Activated CD4-positive, CD25-positive, alpha-beta regulatory T cell (primary cell): ENCODE measurements around the gene LCN15.
"Not testable (repeated sequence)": the region's sequence is repeated elsewhere in the genome, so short reads cannot be mapped to it uniquely, and the experiment has no call there.

ENCODE experiments used
- DNase-seq, 4 experiments: peaks; one replicate each; lab custom pipeline; 2025; lab: John Stamatoyannopoulos, UW

The LCN15 gene

DNA sequence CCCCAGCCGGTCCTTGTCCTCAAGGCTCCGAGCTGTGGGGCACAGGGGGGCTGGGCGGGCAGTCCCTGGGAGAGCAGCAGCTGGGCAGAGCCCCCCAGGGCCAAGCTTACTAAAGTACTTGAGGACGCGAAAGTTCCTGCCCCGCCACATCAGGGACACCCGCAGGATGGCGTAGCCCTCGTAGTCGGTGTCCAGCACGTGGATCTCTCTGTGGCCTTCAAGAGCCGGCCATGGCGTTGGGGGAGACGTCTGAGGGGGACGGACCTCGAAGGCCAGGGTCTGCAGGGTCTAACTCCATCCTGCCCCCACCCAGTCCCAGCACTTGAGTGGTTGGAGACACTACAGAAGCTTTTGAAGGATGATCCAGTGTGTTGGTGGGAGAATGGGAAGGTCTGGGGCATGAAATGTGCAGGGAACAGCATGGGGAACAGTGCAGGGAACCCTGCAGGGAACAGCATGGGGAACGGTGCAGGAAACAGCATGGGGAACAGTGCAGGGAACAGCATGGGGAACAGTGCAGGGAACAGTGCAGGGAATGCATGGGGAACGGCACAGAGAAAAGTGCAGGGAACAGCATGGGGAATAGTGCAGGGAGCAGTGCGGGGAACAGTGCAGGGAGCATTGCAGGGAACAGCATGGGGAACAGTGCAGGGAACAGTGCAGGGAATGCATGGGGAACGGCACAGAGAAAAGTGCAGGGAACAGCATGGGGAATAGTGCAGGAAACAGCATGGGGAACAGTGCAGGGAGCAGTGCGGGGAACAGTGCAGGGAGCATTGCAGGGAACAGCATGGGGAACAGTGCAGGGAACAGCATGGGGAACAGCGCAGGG lies 8.8 kb downstream of the LCN15 start:
- not testable (repeated sequence) for DNase-seq

DNA sequence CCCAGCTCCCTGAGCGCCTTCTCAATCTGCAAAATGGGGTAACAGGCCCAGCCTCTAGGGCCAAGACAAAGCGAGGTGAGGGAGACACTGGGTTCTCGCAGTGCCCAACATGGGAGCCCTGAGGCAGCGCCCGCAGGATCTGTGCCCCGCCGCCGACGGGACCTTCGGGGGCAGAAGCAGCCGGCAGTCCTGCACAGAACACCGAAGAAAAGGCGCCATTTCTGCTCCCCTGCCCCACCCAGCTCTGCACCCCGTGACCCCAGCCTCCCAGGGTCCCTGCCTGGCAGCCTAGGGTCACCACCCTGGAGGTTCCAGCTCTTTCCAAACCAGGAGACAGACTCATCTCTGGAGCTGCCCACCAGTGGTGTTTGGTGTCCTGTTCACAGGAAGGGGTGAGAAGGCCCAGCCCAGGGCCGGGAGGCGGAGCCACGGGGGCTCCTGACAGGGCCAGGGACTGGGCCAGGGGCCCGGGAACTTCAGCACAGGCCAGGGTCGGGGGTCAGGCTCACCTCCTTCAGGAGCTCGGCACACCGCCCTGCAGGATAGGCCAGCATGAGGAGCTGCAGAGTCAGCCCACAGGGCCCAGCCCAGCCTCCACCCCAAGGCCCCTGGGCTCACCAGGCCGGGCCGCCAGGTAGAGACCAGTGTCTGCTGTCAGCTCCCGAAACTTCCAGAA lies 9.6 kb downstream of the LCN15 start:
- no peak for DNase-seq

DNA sequence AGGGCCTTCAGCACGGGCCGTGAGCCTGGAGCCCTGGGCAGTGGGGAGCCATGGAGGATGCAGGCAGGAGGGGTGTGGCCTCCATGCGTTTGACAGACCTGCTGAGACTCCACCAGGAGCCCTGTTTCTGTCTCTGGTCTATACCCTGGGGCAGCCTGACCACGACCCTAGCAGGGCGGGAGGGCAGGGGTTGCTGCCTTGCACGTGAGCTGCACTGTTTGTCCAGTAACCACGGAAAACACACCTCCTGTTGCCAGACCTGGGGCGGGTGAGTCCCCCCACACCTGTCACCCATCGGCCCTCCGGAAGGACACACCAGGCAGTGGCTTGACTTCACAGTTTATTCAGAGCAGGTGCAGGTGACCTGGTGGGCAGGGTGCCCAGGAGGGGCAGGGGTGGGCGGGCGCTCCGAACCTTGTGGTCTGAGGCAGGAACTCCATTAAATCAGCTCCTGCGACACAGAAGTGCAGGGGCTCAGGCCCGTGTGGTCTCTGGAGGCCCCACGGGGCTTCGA lies 10.2 kb downstream of the LCN15 start:
- no peak for DNase-seq

- no peak for DNase-seq
Observed at GRCh38 chr9:136753371-136754058, 10.8 kb downstream of the LCN15 start.

- DNase-seq, result no peak
Observed at GRCh38 chr9:136751814-136752213, 12.5 kb downstream of the LCN15 start.

DNA sequence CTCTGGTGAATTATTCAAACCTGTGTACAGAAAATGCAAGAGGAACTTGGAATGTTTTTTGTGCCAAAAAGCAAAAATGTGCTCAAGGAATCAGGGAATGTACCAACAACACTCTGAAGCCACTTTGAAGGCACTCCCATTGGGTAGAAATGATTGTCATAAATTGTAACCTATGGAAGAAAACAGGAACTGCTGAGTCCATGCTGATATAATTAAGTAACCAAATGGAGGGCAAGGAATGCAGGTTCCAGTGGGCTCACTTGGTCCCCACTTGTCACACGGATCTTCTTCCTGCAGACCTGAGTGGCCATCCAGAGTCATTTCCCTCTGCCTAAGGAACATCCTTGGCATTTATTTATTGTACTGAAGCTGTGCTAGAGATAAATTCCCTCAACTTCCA lies 13.1 kb downstream of the LCN15 start:
- DNase-seq, result no peak

- DNase-seq, result no peak
Observed at GRCh38 chr9:136750526-136750925, 13.8 kb downstream of the LCN15 start.

GRCh38 chr9:136748666-136749611 lies 15.4 kb downstream of the LCN15 start:
- no peak for DNase-seq

GRCh38 chr9:136748201-136748600 lies 16.1 kb downstream of the LCN15 start, which contains the start of gene LCN6:
Gene LCN6, minus strand, starts transcription at chr9:136748525. Its CDS starts 42 bp downstream, at chr9:136748483.
- no peak for DNase-seq

DNA sequence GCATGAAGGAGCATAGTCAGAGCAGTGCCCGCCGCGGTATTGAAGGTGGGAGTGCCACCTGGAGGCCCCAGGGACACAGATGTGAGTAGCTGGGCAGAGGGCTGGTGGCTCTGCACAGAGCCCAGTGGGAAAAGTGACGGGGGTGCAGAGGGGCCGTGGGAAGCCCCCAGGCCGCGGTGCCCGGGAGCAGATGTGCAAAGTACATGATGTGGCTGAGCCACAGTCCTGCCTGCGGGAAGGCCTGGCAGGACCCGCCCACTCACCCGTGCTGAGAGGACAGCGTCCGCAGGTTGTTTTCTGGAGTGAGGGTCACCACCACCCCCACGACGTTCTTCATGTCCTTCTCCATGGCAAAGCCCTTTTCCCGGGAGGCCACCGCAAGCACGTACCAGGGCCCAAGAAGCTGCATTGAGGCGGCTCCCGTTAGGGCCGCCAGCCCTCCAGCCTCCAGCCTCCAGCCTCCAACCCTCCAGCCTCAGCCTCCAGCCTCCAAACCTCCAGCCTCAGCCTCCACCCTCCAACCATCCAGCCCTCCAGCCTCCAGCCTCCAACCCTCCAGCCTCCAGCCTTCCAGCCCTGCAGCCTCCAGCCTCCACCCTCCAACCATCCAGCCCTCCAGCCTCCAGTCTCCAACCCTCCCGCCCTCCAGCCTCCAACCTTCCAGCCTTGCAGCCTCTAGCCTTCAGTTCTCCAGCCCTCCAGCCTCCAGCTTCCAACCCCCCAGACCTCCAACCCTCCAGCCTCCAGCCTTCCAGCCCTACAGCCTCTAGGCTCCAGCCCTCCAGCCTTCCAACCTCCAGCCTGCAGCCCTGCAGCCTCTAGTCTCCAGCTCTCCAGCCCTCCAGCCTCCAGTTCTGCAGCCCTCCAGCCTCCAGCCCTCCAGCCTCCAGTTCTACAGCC lies 16.9 kb downstream of the LCN15 start:
- DNase-seq, result no peak

DNA sequence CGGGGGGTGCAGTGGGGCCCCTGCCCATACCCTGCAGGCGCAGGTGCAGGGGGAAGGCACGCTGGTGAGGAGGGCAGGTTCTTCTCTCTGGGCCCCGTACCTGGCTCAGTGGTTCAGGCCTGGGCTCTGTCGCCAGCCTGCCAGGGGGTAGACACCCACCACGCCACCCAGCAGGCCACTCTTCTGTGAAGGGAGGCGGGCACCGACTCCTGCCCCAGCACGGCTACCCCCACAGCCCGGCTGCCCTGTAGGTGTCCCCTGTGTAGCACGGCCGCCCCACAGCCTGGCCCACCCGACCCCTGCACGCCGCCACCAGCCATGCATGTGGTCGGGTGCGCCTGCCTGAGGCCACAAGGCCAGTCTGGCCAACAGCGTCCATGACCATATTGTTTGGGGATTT lies 17.7 kb downstream of the LCN15 start:
- no peak for DNase-seq

DNA sequence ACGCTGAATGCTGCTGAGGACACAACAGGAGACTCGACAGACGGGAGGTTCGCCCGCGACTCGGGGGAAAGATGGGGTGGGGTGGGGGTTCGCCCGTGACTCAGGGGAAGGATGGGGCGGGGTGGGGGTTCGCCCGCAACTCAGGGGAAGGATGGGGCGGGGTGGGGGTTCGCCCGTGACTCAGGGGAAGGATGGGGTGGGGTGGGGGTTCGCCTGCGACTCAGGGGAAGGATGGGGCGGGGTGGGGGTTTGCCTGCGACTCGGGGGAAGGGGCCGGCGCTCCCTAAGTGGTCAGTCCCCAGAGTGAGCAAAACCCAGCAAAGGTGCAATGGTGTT lies 18.2 kb downstream of the LCN15 start:
- no peak for DNase-seq

DNA sequence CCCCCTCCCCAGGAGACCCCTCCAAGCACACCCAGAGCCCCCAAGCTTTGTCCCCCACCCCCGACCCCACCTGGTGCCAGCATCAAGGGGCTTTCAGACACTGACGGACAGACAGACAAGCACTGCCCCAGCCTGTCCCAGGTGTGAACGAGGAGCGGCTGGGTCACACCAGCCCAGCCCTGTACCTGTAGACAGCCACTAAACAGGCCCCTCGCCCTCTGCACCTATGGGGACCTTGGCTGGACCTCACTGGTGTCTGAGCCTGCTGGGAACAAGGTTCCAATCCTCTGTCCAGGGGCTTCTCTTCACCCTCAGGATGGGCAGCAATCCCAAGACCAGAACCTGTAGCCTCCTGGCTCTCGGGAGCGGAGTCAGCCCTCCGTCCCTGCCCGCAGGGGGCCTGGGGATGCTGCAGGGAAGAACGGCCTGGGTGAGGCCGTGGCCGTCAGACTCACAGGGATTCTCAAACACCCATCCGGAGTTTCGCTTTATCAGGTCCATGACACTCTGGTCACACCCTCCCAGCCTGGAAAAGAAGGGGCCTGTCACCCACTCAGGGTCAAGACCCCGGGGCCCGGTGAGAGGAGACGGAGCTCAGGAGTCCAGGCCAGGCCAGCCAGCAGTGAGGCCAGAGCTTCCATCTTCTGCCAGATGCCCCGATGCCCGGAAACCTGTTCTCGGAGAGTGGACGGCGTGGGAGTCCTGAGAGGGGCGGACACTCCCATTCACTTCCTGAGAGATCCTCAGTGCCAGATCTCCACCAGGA lies 18.7 kb downstream of the LCN15 start:
- DNase-seq, result no peak

GRCh38 chr9:136744773-136745172 lies 19.5 kb downstream of the LCN15 start:
- no peak for DNase-seq

- no peak for DNase-seq
Observed at GRCh38 chr9:136743639-136744211, 20.6 kb downstream of the LCN15 start.

DNA sequence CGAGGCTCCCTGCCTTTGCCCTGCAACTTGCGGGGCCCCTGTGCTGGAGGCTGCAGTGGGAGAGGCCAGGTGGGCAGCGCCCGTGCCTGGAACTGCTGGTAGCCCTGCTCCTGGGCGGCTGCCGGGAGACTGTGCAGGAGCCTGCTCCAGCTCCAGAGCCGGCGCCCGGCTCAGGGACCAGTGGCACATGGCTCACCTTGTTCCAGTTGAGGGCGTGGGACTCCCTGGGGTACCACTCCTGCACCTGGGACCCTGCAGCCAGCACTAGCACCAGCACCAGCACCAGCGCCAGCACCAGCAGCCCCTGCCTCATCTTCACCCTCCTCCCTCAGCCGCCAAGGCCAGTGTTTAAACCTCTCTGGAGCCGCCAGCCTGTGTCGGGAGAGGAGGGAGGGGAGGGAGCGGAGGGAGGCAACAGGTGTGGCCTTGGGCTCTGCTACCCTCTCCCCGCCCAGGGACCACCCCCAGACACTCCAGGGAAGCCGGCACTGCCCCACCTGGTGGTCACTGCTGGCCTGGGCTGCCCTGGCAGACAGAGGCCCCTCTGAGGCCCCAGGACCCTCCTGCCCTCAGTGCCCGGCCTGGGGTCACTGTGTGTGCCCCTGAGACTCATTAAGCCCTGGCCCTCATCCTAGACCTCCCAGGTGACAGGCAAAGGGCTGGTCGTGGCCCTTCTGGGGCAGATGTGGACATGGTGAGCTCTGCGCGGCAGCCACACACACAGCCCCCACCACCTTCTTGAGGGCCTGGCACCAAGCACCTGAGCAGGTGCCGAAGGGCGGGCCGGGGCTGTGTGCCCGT lies 21.5 kb downstream of the LCN15 start, which contains the start of gene LCN10:
TSS of gene LCN10 (minus strand) at position 350 of the 801 bp plus-strand sequence. CDS start at position 313, 37 bp downstream.
- DNase-seq, result no peak

DNA sequence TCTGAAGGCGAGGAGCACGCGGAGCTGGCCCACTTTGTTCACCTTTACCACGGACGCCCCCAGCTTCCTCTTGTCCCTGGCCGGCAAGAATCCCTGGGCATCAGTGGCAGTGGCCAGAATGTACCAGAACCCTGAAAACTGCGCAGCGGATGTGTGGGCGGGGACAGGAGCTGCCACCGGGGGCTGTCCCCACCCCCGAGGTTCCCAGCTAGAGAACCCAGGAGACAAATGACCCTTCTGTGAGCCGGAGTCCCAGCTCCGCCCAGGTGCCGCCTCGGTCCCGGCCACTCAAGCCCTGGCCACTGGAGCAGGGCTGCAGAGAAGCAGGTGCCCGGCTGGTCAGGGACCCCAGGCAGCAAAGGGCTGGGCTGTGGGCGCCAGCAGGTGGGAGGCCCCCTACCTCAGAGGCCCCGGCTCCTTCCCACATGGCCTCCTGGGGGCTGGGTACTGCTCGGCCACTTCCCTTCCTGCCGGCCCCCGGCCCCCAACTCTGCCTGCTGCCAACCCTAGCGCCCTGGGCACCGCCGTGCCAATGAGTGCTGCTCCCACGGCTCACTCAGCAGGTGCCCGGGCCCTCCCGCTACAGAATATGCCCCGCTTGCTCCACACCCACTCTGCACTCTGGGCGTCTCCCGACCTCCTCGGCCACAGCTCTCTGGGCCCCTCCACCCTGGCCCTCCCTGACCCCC lies 22.3 kb downstream of the LCN15 start:
- DNase-seq, result peak in 2 of 4 experiments; percentile 18 to 19
